Activated B cell treated with CpG ODN at 0.5 μM for 24 hours (primary cell): Measurements from ENCODE around the gene SOX4. TPM values are rescaled to one million over a fixed set of nuclear protein-coding genes. Genes with fewer than 3 reads are reported as not detected.

Experiments
- ATAC-seq: fragments of 200-7000 bp; cut with Tn5 transposase; one replicate; pipeline ENCODE4 v1.10.0; 2021; ENCODE audit warnings: low read depth, mild to moderate bottlenecking, moderate library complexity
- CTCF ChIA-PET: fragments of 350-600 bp; sonication (Branson Sonifier 250); formaldehyde crosslinking; loops from one replicate; lab custom pipeline; 2021; ENCODE audit warnings: antibody characterized with exemption; lab: Charles Lee
- POLR2A ChIA-PET: fragments of 350-600 bp; sonication (Branson Sonifier 250); formaldehyde crosslinking; loops from one replicate; lab custom pipeline; 2021; ENCODE audit warnings: antibody characterized with exemption; lab: Charles Lee
- DNase-seq: peaks from one replicate; pipeline ENCODE4 v3.0.0; 2022
- H3K27ac Mint-ChIP-seq: one replicate; pipeline ENCODE4 v1.8.0; 2020; ENCODE audit warnings: mixed read lengths
- H3K27me3 Mint-ChIP-seq: one replicate; pipeline ENCODE4 v1.8.0; 2021; ENCODE audit warnings: mixed read lengths
- H3K36me3 Mint-ChIP-seq: one replicate; pipeline ENCODE4 v1.8.0; 2021; ENCODE audit warnings: low read depth, mixed read lengths
- H3K4me1 Mint-ChIP-seq: one replicate; pipeline ENCODE4 v1.8.0; 2021; ENCODE audit warnings: mixed read lengths
- H3K4me3 Mint-ChIP-seq: one replicate; pipeline ENCODE4 v1.8.0; 2020; ENCODE audit warnings: mild to moderate bottlenecking, mixed read lengths
- H3K9me3 Mint-ChIP-seq: one replicate; pipeline ENCODE4 v1.8.0; 2020; ENCODE audit warnings: mixed read lengths
- intact Hi-C: fragments of 100-400 bp; cut with micrococcal nuclease; formaldehyde crosslinking; loops from one replicate; pipeline ENCODE4 v1.15.1; 2024
- total RNA-seq: library from RNA; stranded (reverse); gene quantifications from 2 replicates; pipeline ENCODE4 v1.2.3, GENCODE V29; 2022
- TF ChIP-seq, protein P1 (sequence below): fragments of 200-600 bp; IDR thresholded peaks from one replicate; pipeline ENCODE4 v1.8.0; 2022; ENCODE audit warnings: antibody characterized with exemption, mild to moderate bottlenecking

The SOX4 gene
- total RNA-seq, 1 donor from 2014 or later, result 3.5 TPM

DNA sequence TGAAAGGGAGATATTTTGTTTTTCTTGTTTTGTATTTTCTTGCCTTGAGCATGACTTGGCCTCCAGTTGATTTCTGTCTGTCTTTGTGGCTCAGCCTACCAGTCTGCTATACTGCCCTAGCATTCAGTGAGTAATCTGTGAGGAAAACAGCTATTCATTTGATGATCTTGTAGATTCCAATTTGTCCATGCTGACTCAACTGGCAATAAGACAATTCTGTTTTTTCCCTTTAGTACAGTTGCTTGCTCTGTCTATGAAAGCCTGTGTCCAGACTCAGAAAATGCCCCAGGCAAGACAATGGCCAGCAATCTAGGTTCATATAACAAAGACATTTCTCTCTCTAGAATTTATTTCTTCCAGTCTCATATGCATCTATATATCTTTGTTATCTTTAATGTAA, 10.9 kb upstream of the SOX4 start:
- Mint-ChIP-seq H3K27me3 (peaks cover 2% of the 10 kb centered on the region), H3K36me3 (no peaks in the 10 kb centered on the region), H3K9me3 (peaks cover 12% of the 10 kb centered on the region), H3K27ac (no peak overlapping the region), H3K4me3 (no peak overlapping the region), H3K4me1 (peaks cover 8% of the 10 kb centered on the region)
- intact Hi-C loops, result no loop called here
- CTCF ChIA-PET, result no interaction called here
- POLR2A ChIA-PET, result no interaction called here
- no peak for DNase-seq
- no peak for ATAC-seq
- TF ChIP-seq, protein P1, sequence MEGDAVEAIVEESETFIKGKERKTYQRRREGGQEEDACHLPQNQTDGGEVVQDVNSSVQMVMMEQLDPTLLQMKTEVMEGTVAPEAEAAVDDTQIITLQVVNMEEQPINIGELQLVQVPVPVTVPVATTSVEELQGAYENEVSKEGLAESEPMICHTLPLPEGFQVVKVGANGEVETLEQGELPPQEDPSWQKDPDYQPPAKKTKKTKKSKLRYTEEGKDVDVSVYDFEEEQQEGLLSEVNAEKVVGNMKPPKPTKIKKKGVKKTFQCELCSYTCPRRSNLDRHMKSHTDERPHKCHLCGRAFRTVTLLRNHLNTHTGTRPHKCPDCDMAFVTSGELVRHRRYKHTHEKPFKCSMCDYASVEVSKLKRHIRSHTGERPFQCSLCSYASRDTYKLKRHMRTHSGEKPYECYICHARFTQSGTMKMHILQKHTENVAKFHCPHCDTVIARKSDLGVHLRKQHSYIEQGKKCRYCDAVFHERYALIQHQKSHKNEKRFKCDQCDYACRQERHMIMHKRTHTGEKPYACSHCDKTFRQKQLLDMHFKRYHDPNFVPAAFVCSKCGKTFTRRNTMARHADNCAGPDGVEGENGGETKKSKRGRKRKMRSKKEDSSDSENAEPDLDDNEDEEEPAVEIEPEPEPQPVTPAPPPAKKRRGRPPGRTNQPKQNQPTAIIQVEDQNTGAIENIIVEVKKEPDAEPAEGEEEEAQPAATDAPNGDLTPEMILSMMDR, result no peak

DNA sequence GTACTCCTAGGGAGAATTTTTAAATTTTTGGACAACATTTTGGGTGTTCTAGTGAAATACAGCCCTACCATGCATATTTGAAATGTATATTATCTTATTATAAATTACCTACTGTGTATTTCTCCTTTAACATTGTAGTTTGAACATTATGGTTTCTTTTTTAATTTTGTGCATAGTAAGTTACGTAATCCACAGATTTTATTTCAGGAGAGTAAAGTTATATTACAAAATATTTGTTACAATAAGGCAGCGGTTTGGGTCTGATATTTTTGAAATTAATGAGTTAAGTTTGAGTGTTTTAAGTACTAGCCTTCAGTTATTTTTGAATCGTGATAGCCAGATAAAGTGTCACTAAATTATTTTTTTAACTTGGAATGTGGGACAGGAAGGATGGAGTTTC, 7.3 kb upstream of the SOX4 start:
- intact Hi-C loops, result loop anchor here (5.0 kb wide), 5 partner anchors 234 to 1374 kb away; partner anchors contain the start of gene MBOAT1
- Mint-ChIP-seq H3K27me3 (peaks cover 2% of the 10 kb centered on the region), H3K4me1 (peaks cover 10% of the 10 kb centered on the region), H3K9me3 (peaks cover 6% of the 10 kb centered on the region), H3K27ac (no peak overlapping the region), H3K36me3 (peaks cover 4% of the 10 kb centered on the region), H3K4me3 (no peak overlapping the region)
- TF ChIP-seq, protein P1, result no peak
- POLR2A ChIA-PET, result no interaction called here
- CTCF ChIA-PET, result no interaction called here
- ATAC-seq, result no peak
- no peak for DNase-seq

DNA sequence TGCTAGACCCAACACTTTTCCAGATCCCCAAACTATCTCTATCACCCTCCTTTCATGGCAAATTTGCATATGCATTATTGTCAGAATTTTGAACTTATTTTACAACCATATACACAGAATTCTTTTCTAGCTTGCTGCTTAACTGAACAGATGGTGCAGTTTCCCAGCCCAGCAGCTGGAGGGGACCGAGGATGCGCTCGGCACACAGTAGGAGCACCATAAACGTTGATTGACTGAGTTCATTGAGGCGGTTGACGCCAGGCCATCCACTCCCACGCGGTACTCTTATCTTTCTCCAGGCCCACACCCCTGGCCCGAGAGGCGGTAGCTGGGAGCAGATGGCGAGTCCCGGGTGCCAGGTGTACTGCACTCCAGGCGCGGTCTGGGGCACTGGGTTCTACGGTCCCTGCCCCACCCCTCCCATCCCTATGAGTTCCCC, 6.8 kb upstream of the SOX4 start:
- POLR2A ChIA-PET, result no interaction called here
- DNase-seq, result no peak
- Mint-ChIP-seq H3K4me1 (peaks cover 10% of the 10 kb centered on the region), H3K27ac (no peak overlapping the region), H3K36me3 (peaks cover 4% of the 10 kb centered on the region), H3K27me3 (peaks cover 2% of the 10 kb centered on the region), H3K4me3 (peak overlapping the region; percentile 93), H3K9me3 (peaks cover 6% of the 10 kb centered on the region)
- TF ChIP-seq, protein P1, result no peak
- intact Hi-C loops, result loop anchor here (1.0 to 5.0 kb wide), 6 partner anchors 9 to 1374 kb away; partner anchors contain the start of gene MBOAT1
- CTCF ChIA-PET, result interaction anchor here (7.6 kb wide), 1 partner anchor 1022 kb away, joined by 125 read pairs; no protein-coding TSS in a partner anchor
- no peak for ATAC-seq

DNA sequence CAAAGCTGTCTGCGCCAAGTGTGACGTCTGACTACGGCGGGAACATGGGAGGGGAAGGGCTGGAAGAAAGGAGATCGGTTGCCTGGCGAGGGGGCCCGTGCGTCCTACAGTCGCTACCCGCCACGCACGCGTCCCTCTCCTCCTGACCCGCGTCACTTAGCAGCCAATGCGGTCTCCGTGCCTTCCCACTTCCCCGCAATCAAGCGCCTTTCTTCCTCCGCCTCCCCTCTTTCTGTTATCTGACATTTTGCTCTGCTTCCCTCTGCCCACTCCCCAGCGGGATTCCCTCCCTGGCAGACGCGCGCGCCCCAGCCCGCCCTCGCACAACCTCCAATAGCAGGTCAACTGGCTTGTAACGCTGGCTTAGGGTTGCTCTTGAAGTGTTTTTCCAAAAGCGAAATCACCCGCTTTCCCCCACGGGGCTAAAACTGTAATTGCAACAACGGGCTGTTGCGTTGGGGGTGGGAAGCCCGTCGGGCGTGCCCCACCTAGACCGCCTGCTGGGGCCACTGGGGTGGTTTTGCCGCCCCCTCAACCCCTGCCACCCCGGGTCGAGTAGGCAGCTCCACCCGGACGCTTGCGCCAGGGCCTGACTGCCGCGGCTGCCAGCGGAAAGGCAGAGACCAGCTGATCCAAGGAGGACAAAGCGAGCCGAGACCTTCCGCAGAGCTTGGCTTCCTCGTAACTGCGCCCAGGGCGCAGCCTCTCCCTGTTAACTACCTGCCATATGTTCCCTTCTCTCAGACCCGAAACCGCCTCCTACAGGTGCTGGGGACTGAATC, 6.2 kb upstream of the SOX4 start:
- Mint-ChIP-seq H3K4me3 (peak overlapping the region; percentile 93), H3K4me1 (peaks cover 10% of the 10 kb centered on the region), H3K9me3 (peaks cover 2% of the 10 kb centered on the region), H3K27ac (peak overlapping the region; percentile 81), H3K27me3 (peaks cover 2% of the 10 kb centered on the region), H3K36me3 (peaks cover 4% of the 10 kb centered on the region)
- TF ChIP-seq, protein P1, result no peak
- DNase-seq, result peak; percentile 40
- peak; percentile 30 for ATAC-seq
- CTCF ChIA-PET, result interaction anchor here (2.7 to 7.6 kb wide), 2 partner anchors 10 to 1023 kb away, joined by 14 to 125 read pairs; no protein-coding TSS in a partner anchor
- POLR2A ChIA-PET, result interaction anchor here (1.2 to 1.9 kb wide), 5 partner anchors 9 to 1053 kb away, joined by 3 to 9 read pairs (median 5); partner anchors contain the start of gene CDKAL1
- intact Hi-C loops, result loop anchor here (1.0 to 5.0 kb wide), 6 partner anchors 8 to 1375 kb away; partner anchors contain the start of gene MBOAT1
